WTC11 (cell line): Measurements from ENCODE around the gene ISLR.

Experiments used
- ATF6 ChIP-seq: sonication (generic); formaldehyde crosslinking; IDR thresholded peaks from 2 replicates; pipeline ENCODE4 v1.8.1; 2023; ENCODE audit warnings: mild to moderate bottlenecking, missing genetic modification reagents
- CTCF ChIP-seq: fragments of 200-600 bp; IDR thresholded peaks from 2 replicates; pipeline ENCODE4 v1.8.0; 2022; ENCODE audit warnings: antibody characterized with exemption
- ELF4 ChIP-seq: sonication (generic); formaldehyde crosslinking; IDR thresholded peaks from 2 replicates; pipeline ENCODE4 v1.8.1; 2022; ENCODE audit warnings: low read depth, mild to moderate bottlenecking, moderate library complexity, missing genetic modification reagents
- ETV6 ChIP-seq: sonication (generic); formaldehyde crosslinking; IDR thresholded peaks from 2 replicates; pipeline ENCODE4 v1.8.1; 2022; ENCODE audit warnings: mild to moderate bottlenecking, missing genetic modification reagents
- GRHL2 ChIP-seq: fragments of 250-450 bp; sonication (Bioruptor Pico); IDR thresholded peaks from 2 replicates; pipeline ENCODE4 v1.8.0; 2022; ENCODE audit warnings: mild to moderate bottlenecking, moderate library complexity; ENCODE audit not compliant: insufficient replicate concordance, severe bottlenecking
- JUN ChIP-seq: sonication (generic); formaldehyde crosslinking; IDR thresholded peaks from 2 replicates; pipeline ENCODE4 v1.8.0; 2023; ENCODE audit warnings: mild to moderate bottlenecking, missing genetic modification reagents
- NFE2L1 ChIP-seq: sonication (generic); formaldehyde crosslinking; IDR thresholded peaks from 2 replicates; pipeline ENCODE4 v1.8.1; 2023; ENCODE audit warnings: missing genetic modification reagents
- PREB ChIP-seq: sonication (generic); formaldehyde crosslinking; IDR thresholded peaks from 2 replicates; pipeline ENCODE4 v1.8.1; 2022; ENCODE audit warnings: mild to moderate bottlenecking, missing genetic modification reagents, moderate library complexity, borderline replicate concordance
- SMAD3 ChIP-seq: sonication (generic); formaldehyde crosslinking; IDR thresholded peaks from 2 replicates; pipeline ENCODE4 v1.8.0; 2022; ENCODE audit warnings: missing genetic modification reagents, mild to moderate bottlenecking, borderline replicate concordance
- SOX15 ChIP-seq: fragments of 250-450 bp; sonication (Bioruptor Pico); IDR thresholded peaks from 2 replicates; pipeline ENCODE4 v1.9.0; 2021; ENCODE audit warnings: mild to moderate bottlenecking
- TCF7 ChIP-seq: sonication (generic); formaldehyde crosslinking; IDR thresholded peaks from 2 replicates; pipeline ENCODE4 v1.8.0; 2022; ENCODE audit warnings: mild to moderate bottlenecking, low read depth, missing genetic modification reagents, moderate library complexity
- ZNF512 ChIP-seq: sonication (generic); formaldehyde crosslinking; IDR thresholded peaks from 2 replicates; pipeline ENCODE4 v1.8.1; 2022; ENCODE audit warnings: missing genetic modification reagents, borderline replicate concordance

GRCh38 chr15:74191798-74192197 lies 18.3 kb downstream of the ISLR start:
- TF ChIP-seq CTCF: no peak
- no peak for TF ChIP-seq TCF7 (CRISPR knock-in tag)
- no peak for TF ChIP-seq SMAD3 (CRISPR knock-in tag)
- TF ChIP-seq SOX15: no peak
- no peak for TF ChIP-seq ATF6 (CRISPR knock-in tag)
- no peak for TF ChIP-seq JUN
- no peak for TF ChIP-seq ZNF512 (CRISPR knock-in tag)
- no peak for TF ChIP-seq GRHL2 (CRISPR knock-in tag)
- TF ChIP-seq PREB (CRISPR knock-in tag): no peak
- no peak for TF ChIP-seq NFE2L1 (CRISPR knock-in tag)
- TF ChIP-seq ETV6: no peak
- no peak for TF ChIP-seq ELF4
